GM21526 (cell line): ENCODE results near the gene MARCHF9.

ENCODE experiments used
- ATAC-seq: cut with Tn5 transposase; IDR thresholded peaks from one replicate; pipeline ENCODE4 v1.9.1; 2021; ENCODE audit warnings: moderate library complexity; ENCODE audit not compliant: unreplicated experiment, low FRiP score

The MARCHF9 gene

GRCh38 chr12:57736741-57737466 lies 18.0 kb upstream of the MARCHF9 start:
- no peak for ATAC-seq

GRCh38 chr12:57737467-57738460 lies 17.1 kb upstream of the MARCHF9 start:
- ATAC-seq: no peak

- no peak for ATAC-seq
These were observed 16.2 kb upstream of the MARCHF9 start, which contains the start of gene AGAP2 for GRCh38 chr12:57738661-57739237. Gene AGAP2, minus strand, starts transcription at chr12:57738742. Its CDS starts 496 bp downstream, at chr12:57738246.

DNA sequence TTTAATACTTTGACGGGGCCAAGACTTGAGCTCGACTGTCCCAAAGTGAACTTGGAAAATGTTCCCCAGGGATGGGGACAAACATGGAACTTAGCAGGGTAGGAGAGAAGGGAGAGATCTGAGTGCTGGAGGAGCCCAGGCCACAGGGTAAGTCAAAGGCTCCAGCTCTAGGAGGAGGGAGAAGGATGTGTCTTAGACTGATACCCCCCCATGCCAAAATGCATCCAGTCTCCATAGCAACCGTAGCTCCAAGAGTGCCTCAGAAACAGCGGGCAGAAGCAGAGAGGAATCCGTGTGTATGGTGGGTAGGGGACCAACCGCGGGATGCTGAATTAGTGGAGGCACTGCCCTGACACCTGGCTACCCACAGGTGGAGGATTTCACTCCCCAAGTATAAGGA lies 15.5 kb upstream of the MARCHF9 start:
- no peak for ATAC-seq

GRCh38 chr12:57739914-57740538 lies 14.9 kb upstream of the MARCHF9 start:
- ATAC-seq: no peak

- peak; percentile 36 for ATAC-seq
These were observed 14.1 kb upstream of the MARCHF9 start for GRCh38 chr12:57740656-57741412.

DNA sequence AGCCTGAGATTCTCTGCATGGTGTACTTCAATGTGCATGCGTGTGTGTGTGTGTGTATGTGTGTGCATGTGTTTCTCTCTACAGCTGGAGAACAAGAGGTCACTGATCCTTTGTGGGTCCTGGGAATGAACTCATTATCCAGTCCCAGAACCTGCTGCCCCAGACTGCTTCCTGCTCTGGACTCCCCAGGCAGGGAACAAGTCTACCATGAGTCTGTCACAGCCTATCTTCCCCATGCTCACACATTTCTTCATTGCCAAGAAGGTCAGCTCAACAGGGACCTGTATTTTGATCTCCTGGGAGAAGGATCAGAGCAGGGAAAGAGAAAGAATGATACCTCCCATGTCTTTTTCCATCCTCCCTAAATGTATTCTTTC lies 13.5 kb upstream of the MARCHF9 start:
- ATAC-seq: peak; percentile 3

DNA sequence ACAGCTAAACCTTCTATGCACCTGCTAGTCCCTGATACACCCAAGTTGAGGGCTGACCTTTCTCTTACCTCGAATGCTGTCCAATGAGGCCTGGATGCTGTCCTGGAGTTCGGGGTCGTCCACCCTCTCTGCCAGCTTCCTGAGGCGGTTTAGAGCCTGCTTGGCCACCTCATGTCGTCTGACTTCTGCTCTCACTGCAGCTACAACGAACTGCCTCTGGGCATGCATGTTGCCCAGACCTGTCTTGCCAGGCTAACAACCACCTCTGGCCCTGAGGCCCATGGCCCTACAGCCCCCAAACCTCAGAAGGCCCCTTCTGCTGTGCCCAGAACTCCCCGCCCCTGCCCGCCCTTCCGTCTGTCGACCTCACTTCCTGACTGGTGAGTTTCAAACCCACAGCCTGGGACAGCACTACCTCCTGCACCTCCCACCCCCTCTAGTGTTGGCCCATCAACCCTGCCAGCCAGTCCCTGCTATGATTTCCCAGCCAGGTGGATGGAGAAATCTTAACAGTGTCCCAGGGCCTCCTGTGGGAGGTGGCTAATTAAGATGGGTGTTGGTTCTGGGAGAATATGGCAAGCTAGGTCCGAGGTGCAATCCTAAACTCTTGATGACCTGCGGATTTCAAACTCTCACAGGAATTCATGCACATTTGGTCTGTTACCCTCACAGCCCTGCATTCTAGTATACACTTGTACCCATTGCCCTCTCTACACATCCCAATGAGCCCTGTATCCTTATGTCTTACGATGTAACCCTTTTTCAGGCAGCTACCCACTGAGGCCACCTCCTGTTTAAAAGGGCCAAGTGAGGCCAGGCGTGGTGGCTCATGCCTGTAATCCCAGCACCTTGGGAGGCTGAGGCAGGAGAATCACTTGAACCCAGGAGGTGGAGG lies 12.8 kb upstream of the MARCHF9 start:
- ATAC-seq: peak; percentile 51

DNA sequence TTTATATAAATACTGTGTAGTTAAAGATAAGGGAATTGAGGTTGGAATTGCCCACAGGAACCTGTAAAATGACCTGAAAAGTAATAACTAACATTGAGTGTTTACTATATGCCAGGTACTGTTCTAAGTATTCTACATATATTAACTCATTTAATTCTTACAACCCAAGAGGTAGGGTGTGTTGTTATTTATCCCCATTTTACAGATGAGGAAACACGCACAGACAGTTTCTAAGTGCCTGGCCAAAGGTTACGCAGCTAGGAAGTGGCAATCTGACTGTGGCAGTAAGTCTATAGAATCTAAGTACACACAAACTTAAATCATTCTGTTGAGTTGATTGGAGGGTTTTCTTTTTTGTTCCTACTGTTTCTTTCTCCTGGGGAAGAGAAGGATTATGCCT lies 11.1 kb upstream of the MARCHF9 start:
- no peak for ATAC-seq

DNA sequence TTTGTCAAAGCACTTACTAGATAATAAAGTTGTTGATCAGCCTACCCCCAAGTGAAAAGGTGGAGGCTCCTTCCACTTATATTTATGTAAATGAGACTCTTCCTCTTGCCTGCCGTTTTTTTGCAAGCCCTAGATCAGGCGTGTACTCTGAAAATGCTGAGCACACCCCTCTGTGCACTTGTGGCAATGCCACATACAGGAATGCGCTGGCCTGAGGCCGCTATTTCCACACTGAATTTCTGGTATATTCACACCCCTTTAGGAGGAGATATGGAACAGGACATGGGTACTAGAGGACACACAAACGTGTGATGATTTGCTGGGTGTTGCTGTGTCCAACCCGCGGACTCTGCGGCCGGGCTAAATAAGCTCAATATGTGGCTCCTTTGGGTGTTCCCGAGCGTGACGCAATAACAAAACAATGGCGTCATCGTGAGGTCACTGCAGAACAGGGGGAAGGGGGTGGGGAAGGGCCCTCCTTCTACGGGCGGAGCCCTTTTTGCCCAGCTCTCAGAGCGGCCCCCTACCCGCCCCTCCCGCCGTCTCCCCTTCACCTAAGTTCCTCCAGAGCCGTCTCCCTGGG lies 10.6 kb upstream of the MARCHF9 start:
- peak; percentile 30 for ATAC-seq

DNA sequence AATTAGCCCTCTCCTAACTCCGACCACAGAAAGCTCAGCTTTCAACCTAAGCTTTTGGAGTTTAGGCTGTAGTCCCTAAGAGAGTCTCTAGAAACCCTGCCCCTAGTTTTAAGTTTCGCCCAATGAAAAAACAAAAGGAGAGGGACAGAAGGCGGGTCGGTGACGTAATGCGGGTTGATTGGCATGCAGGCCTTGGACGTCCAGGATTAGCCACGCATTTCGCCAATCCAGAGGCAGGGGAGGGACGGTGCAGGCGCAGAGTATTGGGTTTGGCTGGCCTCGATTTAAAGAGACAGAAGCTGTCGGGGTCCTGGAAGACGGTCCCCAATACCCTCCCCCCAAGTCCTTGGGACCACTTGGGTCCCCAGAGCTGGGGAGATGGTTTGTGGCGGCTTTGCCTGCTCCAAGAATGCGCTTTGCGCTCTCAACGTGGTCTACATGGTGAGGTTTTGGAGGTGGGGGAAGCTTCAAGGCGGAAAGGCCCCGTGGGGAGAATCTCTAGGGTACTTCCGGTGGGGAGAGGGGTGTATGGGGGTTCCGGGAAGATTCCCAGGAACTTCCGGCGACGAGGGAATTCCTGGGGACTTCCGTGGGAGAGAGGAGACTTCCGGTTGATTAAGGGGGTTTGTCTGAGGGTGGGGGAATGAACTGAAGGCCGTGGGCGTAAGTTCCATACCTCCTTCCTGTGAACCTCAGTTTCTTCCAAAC lies 10.0 kb upstream of the MARCHF9 start, which contains the start of gene TSPAN31:
TSS of gene TSPAN31 (plus strand) at position 263 of the 708 bp plus-strand sequence. CDS start at position 379, 116 bp downstream.
- ATAC-seq: peak; percentile 77

GRCh38 chr12:57745485-57745881 lies 9.4 kb upstream of the MARCHF9 start:
- ATAC-seq: no peak

DNA sequence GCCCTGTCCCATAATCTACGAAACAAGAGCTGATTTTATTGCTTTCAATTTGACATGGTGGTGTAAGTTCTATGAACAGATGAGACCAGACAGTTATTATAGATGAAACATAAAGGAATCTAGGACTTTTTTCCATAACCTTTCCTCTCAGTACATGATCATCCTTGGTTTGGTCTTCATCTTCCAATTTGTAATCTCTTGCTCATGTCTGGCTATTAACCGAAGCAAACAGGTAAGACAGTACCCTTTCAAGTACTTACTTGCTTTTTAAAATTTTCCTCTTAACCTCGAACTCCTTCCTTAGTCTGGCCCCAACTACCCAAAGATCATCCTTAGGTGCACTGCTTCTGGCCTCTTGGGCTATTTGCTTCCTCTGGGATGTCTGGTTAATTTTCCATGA lies 8.9 kb upstream of the MARCHF9 start:
- ATAC-seq: no peak

DNA sequence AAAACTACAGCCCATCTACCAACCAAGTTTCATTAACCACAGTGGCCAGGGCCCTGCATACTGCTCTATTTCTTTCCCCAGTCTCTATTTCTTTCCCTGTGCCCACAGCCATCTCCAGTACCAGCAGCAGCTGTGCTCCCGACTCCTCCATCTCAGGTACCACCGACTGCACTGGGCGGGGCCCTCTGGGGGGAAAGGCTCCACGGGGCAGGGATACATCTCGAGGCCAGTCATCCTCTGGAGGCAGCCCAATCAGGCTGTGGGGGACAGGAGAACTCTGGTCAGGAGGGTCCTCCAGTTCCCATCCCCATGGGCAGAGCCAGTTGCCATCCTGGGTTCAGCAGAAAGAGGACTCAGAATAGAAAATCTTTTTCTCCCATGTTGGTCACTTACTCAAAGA lies 5.8 kb upstream of the MARCHF9 start:
- no peak for ATAC-seq

GRCh38 chr12:57750561-57751431 lies 4.1 kb upstream of the MARCHF9 start:
- no peak for ATAC-seq

DNA sequence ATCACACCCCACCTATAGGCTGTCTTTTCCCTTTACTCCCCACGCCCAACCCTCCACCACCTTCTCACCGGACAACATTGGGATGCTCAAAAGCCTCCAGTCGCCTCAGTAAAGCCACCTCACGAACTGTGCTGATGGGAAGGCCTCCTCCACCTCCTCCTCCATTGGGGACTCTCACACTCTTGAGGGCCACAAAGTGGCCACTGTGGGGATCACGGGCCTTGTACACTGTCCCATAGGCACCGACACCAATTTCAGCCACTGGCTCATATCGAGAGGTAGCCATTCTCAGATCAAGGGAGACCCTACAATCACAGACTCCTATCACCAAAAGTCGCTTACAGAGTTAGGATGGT lies 3.5 kb upstream of the MARCHF9 start:
- no peak for ATAC-seq
